ENCODE data around the gene C2orf81.

- TF ChIP-seq CTCF (IDR thresholded peaks at IDR 0.05) (no peak), POLR2A (IDR thresholded peaks at IDR 0.05) (no peak)
These were observed 56.6 kb downstream of the C2orf81 start for GRCh38 chr2:74364533-74365505.
